A673 (cell line): Measurements from ENCODE around the gene PSMD11.

Source experiments
- EZH2 ChIP-seq: fragments of 200-600 bp; sonication (generic); IDR thresholded peaks from 2 replicates; pipeline ENCODE4 v1.6.1; 2017; ENCODE audit warnings: borderline replicate concordance, low read depth, mild to moderate bottlenecking, mixed read lengths, antibody characterized with exemption, low read length; ENCODE audit not compliant: poor library complexity, severe bottlenecking
- TF ChIP-seq, protein P1 (sequence below): fragments of 300-800, 200-600 bp; sonication (generic); conservative IDR thresholded peaks from 2 replicates; pipeline ENCODE4 v1.5.1; 2017; ENCODE audit warnings: low read depth, mild to moderate bottlenecking, antibody characterized with exemption, low read length, moderate library complexity, mixed read lengths

DNA sequence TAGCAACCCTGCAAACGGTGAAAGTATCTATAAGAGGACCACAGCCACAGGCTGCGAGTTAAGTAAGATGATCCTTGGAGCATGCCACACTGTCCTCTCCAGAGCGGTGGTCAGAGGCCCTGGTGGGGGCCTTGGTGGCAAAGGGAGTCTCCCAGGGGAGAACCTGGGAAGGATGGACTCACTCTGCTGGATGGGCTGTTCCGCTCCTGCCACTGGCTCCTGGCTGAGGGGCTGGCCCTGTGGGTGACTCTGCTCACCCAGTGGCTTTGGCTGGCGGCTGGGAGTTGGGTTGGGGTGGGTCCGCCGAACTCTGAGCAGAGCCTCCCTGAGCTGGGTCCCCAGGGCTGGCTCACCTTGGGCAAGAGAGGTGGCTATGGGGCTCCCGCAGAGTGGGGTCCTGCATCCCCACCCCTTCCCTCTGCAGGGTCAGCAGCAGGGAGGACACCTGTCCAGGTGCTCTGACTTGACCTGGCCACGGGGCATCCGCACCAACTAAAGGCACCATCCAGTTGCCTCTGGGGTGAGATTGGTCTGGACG, 49.7 kb downstream of the PSMD11 start:
- TF ChIP-seq, protein P1, sequence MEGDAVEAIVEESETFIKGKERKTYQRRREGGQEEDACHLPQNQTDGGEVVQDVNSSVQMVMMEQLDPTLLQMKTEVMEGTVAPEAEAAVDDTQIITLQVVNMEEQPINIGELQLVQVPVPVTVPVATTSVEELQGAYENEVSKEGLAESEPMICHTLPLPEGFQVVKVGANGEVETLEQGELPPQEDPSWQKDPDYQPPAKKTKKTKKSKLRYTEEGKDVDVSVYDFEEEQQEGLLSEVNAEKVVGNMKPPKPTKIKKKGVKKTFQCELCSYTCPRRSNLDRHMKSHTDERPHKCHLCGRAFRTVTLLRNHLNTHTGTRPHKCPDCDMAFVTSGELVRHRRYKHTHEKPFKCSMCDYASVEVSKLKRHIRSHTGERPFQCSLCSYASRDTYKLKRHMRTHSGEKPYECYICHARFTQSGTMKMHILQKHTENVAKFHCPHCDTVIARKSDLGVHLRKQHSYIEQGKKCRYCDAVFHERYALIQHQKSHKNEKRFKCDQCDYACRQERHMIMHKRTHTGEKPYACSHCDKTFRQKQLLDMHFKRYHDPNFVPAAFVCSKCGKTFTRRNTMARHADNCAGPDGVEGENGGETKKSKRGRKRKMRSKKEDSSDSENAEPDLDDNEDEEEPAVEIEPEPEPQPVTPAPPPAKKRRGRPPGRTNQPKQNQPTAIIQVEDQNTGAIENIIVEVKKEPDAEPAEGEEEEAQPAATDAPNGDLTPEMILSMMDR = no peak
- TF ChIP-seq EZH2 = no peak
